CMK (cell line): ENCODE data around the gene CEACAM16.
A peak's percentile ranks its signal among the peaks of the same experiment; 100 is the strongest.
"Not testable (repeated sequence)": the region's sequence is repeated elsewhere in the genome, so short reads cannot be mapped to it uniquely, and the experiment has no call there.

ENCODE experiments used
- DNase-seq: peaks from one replicate; pipeline ENCODE4 v3.0.0-alpha.2; 2010; ENCODE audit warnings: low read depth

CEACAM16 gene

GRCh38 chr19:44698492-44699201 lies at the start of gene CEACAM16:
Gene CEACAM16 (plus strand): TSS chr19:44699151. CDS start chr19:44701457, 2,306 bp downstream.
- no peak for DNase-seq

GRCh38 chr19:44649578-44650145 lies 49.3 kb upstream of the CEACAM16 start:
- DNase-seq: no peak

GRCh38 chr19:44653343-44653742 lies 45.6 kb upstream of the CEACAM16 start:
- no peak for DNase-seq

- peak; percentile 41 for DNase-seq
These were observed 44.8 kb upstream of the CEACAM16 start for GRCh38 chr19:44653977-44654774.

GRCh38 chr19:44657211-44657921 lies 41.6 kb upstream of the CEACAM16 start:
- DNase-seq: peak; percentile 45

- DNase-seq: no peak
These were observed 40.8 kb upstream of the CEACAM16 start for GRCh38 chr19:44658069-44658733.

GRCh38 chr19:44660081-44660480 lies 38.9 kb upstream of the CEACAM16 start:
- DNase-seq: no peak

GRCh38 chr19:44661205-44661604 lies 37.7 kb upstream of the CEACAM16 start:
- no peak for DNase-seq

- DNase-seq: no peak
These were observed 37.0 kb upstream of the CEACAM16 start for GRCh38 chr19:44661904-44662303.

GRCh38 chr19:44662691-44663385 lies 36.1 kb upstream of the CEACAM16 start:
- no peak for DNase-seq

- DNase-seq: no peak
These were observed 35.0 kb upstream of the CEACAM16 start for GRCh38 chr19:44663996-44664395.

- DNase-seq: no peak
These were observed 34.0 kb upstream of the CEACAM16 start for GRCh38 chr19:44664976-44665375.

GRCh38 chr19:44666852-44667556 lies 31.9 kb upstream of the CEACAM16 start:
- DNase-seq: no peak

GRCh38 chr19:44668985-44669764 lies 29.8 kb upstream of the CEACAM16 start:
- no peak for DNase-seq

- not testable (repeated sequence) for DNase-seq
These were observed 28.9 kb upstream of the CEACAM16 start for GRCh38 chr19:44670027-44670426.

- no peak for DNase-seq
These were observed 27.6 kb upstream of the CEACAM16 start, which contains the start of gene CEACAM19 for GRCh38 chr19:44671400-44671799. Gene CEACAM19 (plus strand): TSS chr19:44671482. CDS start chr19:44671932, 450 bp downstream.

- no peak for DNase-seq
These were observed 26.7 kb upstream of the CEACAM16 start for GRCh38 chr19:44672226-44672625.

GRCh38 chr19:44673510-44673909 lies 25.4 kb upstream of the CEACAM16 start:
- DNase-seq: no peak

GRCh38 chr19:44675521-44675920 lies 23.4 kb upstream of the CEACAM16 start:
- no peak for DNase-seq
